Spinal cord (tissue), 10 donors: ENCODE data around the gene FNDC3B. TPM values are rescaled to one million over a fixed set of nuclear protein-coding genes. Genes with fewer than 3 reads are reported as not detected.
"Not testable (repeated sequence)": the region's sequence is repeated elsewhere in the genome, so short reads cannot be mapped to it uniquely, and the experiment has no call there.

Experiments used
- DNase-seq, 6 donors: peaks; one replicate each; pipeline versions ENCODE4 v3.0.0 to v3.0.0-alpha.2; 2013 to 2015; ENCODE audit warnings: low spot score in 6 of 6, low read depth in 4 of 6
- H3K27ac ChIP-seq: one replicate; pipeline ENCODE4 v1.5.1; 2013; ENCODE audit warnings: low read depth, low read length, control low read depth
- H3K27me3 ChIP-seq: one replicate; pipeline ENCODE4 v1.6.1; 2013; ENCODE audit warnings: low read length; ENCODE audit not compliant: control insufficient read depth, insufficient read depth
- H3K36me3 ChIP-seq: one replicate; pipeline ENCODE4 v1.6.1; 2013; ENCODE audit warnings: low read length; ENCODE audit not compliant: control insufficient read depth, insufficient read depth
- H3K4me1 ChIP-seq: one replicate; pipeline ENCODE4 v1.6.1; 2013; ENCODE audit warnings: low read length; ENCODE audit not compliant: control insufficient read depth, insufficient read depth
- H3K4me3 ChIP-seq: one replicate; pipeline ENCODE4 v1.5.1; 2013; ENCODE audit warnings: low read depth, low read length, control low read depth
- H3K9me3 ChIP-seq: one replicate; pipeline ENCODE4 v1.6.1; 2013; ENCODE audit warnings: low read length; ENCODE audit not compliant: control insufficient read depth, insufficient read depth
- WGBS: methylation state at CpG from one replicate; pipeline ENCODE4 v1.1.5; 2013; ENCODE audit warnings: missing lambda C conversion rate; ENCODE audit not compliant: insufficient coverage; 5-methylcytosine and 5-hydroxymethylcytosine counted together
- polyA plus RNA-seq, 2 donors: library from polyadenylated mRNA; unstranded; fragments of 120-200 nt; gene quantifications; one replicate each; pipeline ENCODE4 v1.2.1, GENCODE V29; 2013; ENCODE audit not compliant: insufficient read length in 2 of 2
- total RNA-seq, 2 donors: library from RNA; depleted of rRNA in 1 of 2; stranded (reverse); fragments of 120-200 nt in 1 of 2; fragments of >200 nt in 1 of 2; gene quantifications; one replicate each; pipeline versions ENCODE4 v1.2.3 to v1.2.4, GENCODE V29; 2013 to 2014
- donor health status: healthy.

The FNDC3B gene
- total and polyA plus RNA-seq, 4 donors, result 14.9 to 66.8 (median 40.0) TPM

DNA sequence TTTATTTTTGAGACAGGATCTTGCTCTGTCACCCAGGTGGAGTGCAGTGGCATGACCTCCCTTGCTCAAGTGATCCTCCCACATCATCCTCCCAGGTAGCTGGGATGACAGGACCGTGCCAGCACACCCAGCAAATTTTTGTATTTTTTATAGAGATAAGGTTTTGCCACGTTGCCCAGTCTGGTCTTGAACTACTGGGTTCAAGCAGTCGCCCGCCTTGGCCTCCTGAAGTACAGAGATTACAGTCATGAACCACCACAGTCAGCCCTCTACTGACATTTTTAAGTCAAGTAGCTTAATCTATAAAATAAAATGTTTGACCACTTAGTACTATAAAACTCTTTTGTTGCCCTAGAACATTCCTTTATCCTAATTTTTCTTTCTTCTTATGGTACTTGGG lies 198.8 kb downstream of the FNDC3B start:
- H3K9me3 ChIP-seq, result no peaks in the 10 kb centered on the region
- H3K36me3 ChIP-seq, result no peaks in the 10 kb centered on the region
- no CpG with 5 or more reads among the region's 4 CpGs for WGBS
- H3K27ac ChIP-seq, result no peak overlapping the region
- H3K4me3 ChIP-seq, result no peak overlapping the region
- H3K27me3 ChIP-seq, result no peaks in the 10 kb centered on the region
- no peaks in the 10 kb centered on the region for H3K4me1 ChIP-seq
- DNase-seq, result no peak

GRCh38 chr3:172239218-172239790 lies 199.9 kb downstream of the FNDC3B start:
- H3K4me1 ChIP-seq, result no peaks in the 10 kb centered on the region
- WGBS, result 95% methylated on average over 3 of the region's 3 CpGs
- H3K4me3 ChIP-seq, result no peak overlapping the region
- H3K27me3 ChIP-seq, result no peaks in the 10 kb centered on the region
- DNase-seq, result no peak
- no peak overlapping the region for H3K27ac ChIP-seq
- no peaks in the 10 kb centered on the region for H3K9me3 ChIP-seq
- H3K36me3 ChIP-seq, result no peaks in the 10 kb centered on the region

- DNase-seq, result no peak
- H3K27ac ChIP-seq, result no peak overlapping the region
- no peak overlapping the region for H3K4me3 ChIP-seq
- no peaks in the 10 kb centered on the region for H3K27me3 ChIP-seq
- no peaks in the 10 kb centered on the region for H3K9me3 ChIP-seq
- H3K36me3 ChIP-seq, result no peaks in the 10 kb centered on the region
- WGBS, result 100% methylated on average over 1 of the region's 1 CpG
- H3K4me1 ChIP-seq, result peaks cover 5% of the 10 kb centered on the region
Measured at GRCh38 chr3:172241405-172241804, 202.0 kb downstream of the FNDC3B start.

DNA sequence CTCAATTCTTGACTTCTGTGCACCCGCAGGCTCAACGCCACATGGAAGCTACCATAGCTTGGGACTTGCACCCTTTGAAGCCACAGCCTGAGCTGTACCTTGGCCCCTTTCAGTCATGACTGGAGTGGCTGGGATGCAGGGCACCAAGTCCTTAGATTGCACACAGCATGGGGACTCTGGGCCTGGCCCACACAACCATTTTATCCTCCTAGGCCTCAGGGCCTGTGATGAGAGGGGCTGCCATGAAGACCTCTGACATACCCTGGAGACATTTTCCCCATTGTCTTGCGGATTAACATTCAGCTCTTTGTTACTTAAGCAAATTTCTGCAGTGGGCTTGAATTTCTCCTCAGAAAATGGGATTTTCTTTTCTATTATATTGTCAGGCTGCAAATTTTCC lies 203.1 kb downstream of the FNDC3B start:
- H3K4me3 ChIP-seq, H3K27ac ChIP-seq, H3K9me3 ChIP-seq, H3K27me3 ChIP-seq, DNase-seq, H3K36me3 ChIP-seq, H3K4me1 ChIP-seq: not testable (repeated sequence)
- 95% methylated on average over 2 of the region's 3 CpGs for WGBS

DNA sequence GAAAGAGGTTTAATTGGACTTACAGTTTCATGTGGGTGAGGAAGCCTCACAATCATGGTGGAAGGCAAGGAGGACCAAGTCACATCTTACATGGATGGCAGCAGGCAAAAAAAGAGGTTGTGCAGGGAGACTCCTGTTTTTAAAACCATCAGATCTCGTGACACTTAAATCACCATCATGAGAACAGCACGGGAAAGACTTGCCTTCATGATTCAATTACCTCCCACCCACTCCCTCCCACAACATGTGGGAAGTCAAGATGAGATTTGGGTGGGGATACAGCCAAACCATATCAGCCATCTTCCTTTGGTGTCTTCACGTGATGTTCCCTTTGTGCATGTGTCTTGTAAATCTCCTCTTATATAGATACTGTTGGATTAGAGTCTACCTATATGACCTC lies 204.0 kb downstream of the FNDC3B start:
- H3K9me3 ChIP-seq, H3K27me3 ChIP-seq, H3K4me3 ChIP-seq, DNase-seq, H3K36me3 ChIP-seq, H3K4me1 ChIP-seq, H3K27ac ChIP-seq: not testable (repeated sequence)
- WGBS, result no CpG with 5 or more reads among the region's 3 CpGs

- Histone ChIP-seq H3K4me3 (no peak overlapping the region), H3K9me3 (no peaks in the 10 kb centered on the region), H3K27me3 (no peaks in the 10 kb centered on the region), H3K36me3 (no peaks in the 10 kb centered on the region), H3K27ac (no peak overlapping the region), H3K4me1 (peaks cover 6% of the 10 kb centered on the region)
- DNase-seq, result no peak
- no CpG with 5 or more reads among the region's 2 CpGs for WGBS
Measured at GRCh38 chr3:172244011-172244410, 204.6 kb downstream of the FNDC3B start.

- Histone ChIP-seq H3K4me1 (peaks cover 6% of the 10 kb centered on the region), H3K27ac (no peak overlapping the region), H3K4me3 (no peak overlapping the region), H3K27me3 (no peaks in the 10 kb centered on the region), H3K36me3 (no peaks in the 10 kb centered on the region), H3K9me3 (no peaks in the 10 kb centered on the region)
- DNase-seq, result no peak
- no CpG with 5 or more reads among the region's 2 CpGs for WGBS
Measured at GRCh38 chr3:172245241-172245640, 205.9 kb downstream of the FNDC3B start.

GRCh38 chr3:172246107-172246844 lies 206.9 kb downstream of the FNDC3B start:
- peaks cover 6% of the 10 kb centered on the region for H3K4me1 ChIP-seq
- no peaks in the 10 kb centered on the region for H3K27me3 ChIP-seq
- no peak overlapping the region for H3K27ac ChIP-seq
- H3K36me3 ChIP-seq, result no peaks in the 10 kb centered on the region
- no peaks in the 10 kb centered on the region for H3K9me3 ChIP-seq
- WGBS, result 28% methylated on average over 7 of the region's 10 CpGs
- H3K4me3 ChIP-seq, result no peak overlapping the region
- no peak for DNase-seq

- Histone ChIP-seq H3K36me3 (no peaks in the 10 kb centered on the region), H3K4me3 (no peak overlapping the region), H3K4me1 (peaks cover 6% of the 10 kb centered on the region), H3K9me3 (no peaks in the 10 kb centered on the region), H3K27ac (no peak overlapping the region), H3K27me3 (no peaks in the 10 kb centered on the region)
- no peak for DNase-seq
- WGBS, result 94% methylated on average over 6 of the region's 13 CpGs
Measured at GRCh38 chr3:172247525-172248274, 208.3 kb downstream of the FNDC3B start.
